ENCODE data around the gene GMDS.

The GMDS gene

GRCh38 chr6:2240961-2241360 is 4.4 kb downstream of the GMDS start:
- no peak for DNase-seq (ENCODE audit: low spot score)

- DNase-seq (ENCODE audit: low spot score) = peak; percentile 25
Measured at GRCh38 chr6:2237001-2237400, 8.4 kb downstream of the GMDS start.

- DNase-seq (ENCODE audit: low spot score) = no peak
Measured at GRCh38 chr6:2235777-2236495, 9.5 kb downstream of the GMDS start.

- no peak for DNase-seq (ENCODE audit: low spot score)
Measured at GRCh38 chr6:2232445-2232844, 13.0 kb downstream of the GMDS start.

- DNase-seq (ENCODE audit: low spot score) = peak; percentile 23
Measured at GRCh38 chr6:2231438-2231837, 14.0 kb downstream of the GMDS start.

GRCh38 chr6:2230659-2231277 is 14.6 kb downstream of the GMDS start:
- DNase-seq (ENCODE audit: low spot score) = no peak

- DNase-seq (ENCODE audit: low spot score) = no peak
Measured at GRCh38 chr6:2229742-2230141, 15.7 kb downstream of the GMDS start.

GRCh38 chr6:2229039-2229438 is 16.4 kb downstream of the GMDS start:
- no peak for DNase-seq (ENCODE audit: low spot score)

- no peak for DNase-seq (ENCODE audit: low spot score)
Measured at GRCh38 chr6:2228392-2228791, 17.0 kb downstream of the GMDS start.

- DNase-seq (ENCODE audit: low spot score) = no peak
Measured at GRCh38 chr6:2226775-2227174, 18.6 kb downstream of the GMDS start.

- DNase-seq (ENCODE audit: low spot score) = peak; percentile 16
Measured at GRCh38 chr6:2225422-2226392, 19.7 kb downstream of the GMDS start.

GRCh38 chr6:2224847-2225382 is 20.5 kb downstream of the GMDS start:
- no peak for DNase-seq (ENCODE audit: low spot score)

- DNase-seq (ENCODE audit: low spot score) = no peak
Measured at GRCh38 chr6:2222275-2222842, 23.0 kb downstream of the GMDS start.

- no peak for DNase-seq (ENCODE audit: low spot score)
Measured at GRCh38 chr6:2221726-2222274, 23.6 kb downstream of the GMDS start.

GRCh38 chr6:2220154-2220553 is 25.3 kb downstream of the GMDS start:
- no peak for DNase-seq (ENCODE audit: low spot score)

- no peak for DNase-seq (ENCODE audit: low spot score)
Measured at GRCh38 chr6:2218866-2219265, 26.5 kb downstream of the GMDS start.

- no peak for DNase-seq (ENCODE audit: low spot score)
Measured at GRCh38 chr6:2216794-2217383, 28.5 kb downstream of the GMDS start.

GRCh38 chr6:2215342-2215741 is 30.1 kb downstream of the GMDS start:
- DNase-seq (ENCODE audit: low spot score) = no peak

- DNase-seq (ENCODE audit: low spot score) = no peak
Measured at GRCh38 chr6:2213086-2213485, 32.3 kb downstream of the GMDS start.

GRCh38 chr6:2209226-2209809 is 36.1 kb downstream of the GMDS start:
- no peak for DNase-seq (ENCODE audit: low spot score)

GRCh38 chr6:2208468-2208867 is 36.9 kb downstream of the GMDS start:
- no peak for DNase-seq (ENCODE audit: low spot score)

Measured in GM03348 (cell line).